NK-92 treated with Interleukin-12 subunit alpha and Interleukin-12 subunit beta, amount 100 ng/mL, for 24 hours (cell line): ENCODE data around the gene TXNRD2.
"Not testable (repeated sequence)": the region's sequence is repeated elsewhere in the genome, so short reads cannot be mapped to it uniquely, and the experiment has no call there.

Experiments
- DNase-seq: peaks from one replicate; lab custom pipeline; 2025; lab: John Stamatoyannopoulos, UW

TXNRD2 gene

DNA sequence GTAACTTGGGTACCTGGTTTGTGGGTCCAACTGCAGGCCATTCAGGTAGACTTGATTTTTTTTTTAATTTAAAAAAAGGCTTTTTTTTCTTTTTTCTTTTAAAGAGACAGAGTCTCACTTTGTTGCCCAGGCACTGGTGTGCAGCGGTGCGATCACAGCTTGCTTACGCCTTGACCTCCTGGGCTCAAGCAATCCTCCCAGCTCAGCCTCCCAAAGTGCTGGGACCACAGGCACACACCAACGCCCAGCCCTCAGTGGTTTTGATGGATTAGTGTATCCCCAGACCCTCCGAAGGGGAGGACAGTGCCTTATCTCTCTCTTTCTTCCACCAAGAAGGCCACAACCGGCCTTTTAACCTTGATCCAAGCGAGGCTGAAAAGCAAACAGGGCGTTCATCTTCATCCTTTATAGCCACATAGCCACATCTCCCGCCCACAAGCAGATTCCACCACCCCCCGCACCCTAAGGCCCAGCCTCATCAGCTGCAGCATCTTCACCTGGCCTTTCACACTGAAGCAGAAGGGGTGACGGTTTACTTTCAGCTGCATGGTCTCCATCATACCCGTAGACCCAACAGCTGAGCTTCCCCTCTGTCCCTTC, 17.6 kb downstream of the TXNRD2 start:
- DNase-seq: no peak

DNA sequence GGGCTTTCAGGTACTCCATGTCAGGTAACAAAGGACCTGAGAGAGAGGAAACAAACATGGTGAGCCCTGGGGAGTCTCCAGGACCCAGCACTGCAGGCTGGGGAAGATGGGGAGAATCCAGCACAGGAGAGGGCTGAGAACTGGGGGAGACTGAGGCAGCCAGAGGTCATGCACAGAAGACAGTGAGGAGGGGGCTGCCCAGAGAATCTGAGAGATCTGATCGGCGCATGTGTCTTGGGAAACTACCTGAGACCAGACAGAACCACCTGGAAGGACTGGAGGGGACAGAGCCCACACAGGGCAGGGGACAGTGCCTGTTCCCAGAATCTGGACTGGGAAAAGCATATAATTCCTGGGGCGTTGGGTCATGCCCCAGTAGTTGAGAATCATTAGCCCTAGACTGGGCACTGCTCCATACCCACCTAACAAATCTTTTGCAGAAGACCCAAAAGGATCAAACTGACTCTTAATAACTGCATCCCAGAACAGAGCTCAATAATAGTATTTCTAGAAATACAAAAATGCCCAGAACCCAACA, 20.0 kb downstream of the TXNRD2 start:
- DNase-seq: no peak

DNA sequence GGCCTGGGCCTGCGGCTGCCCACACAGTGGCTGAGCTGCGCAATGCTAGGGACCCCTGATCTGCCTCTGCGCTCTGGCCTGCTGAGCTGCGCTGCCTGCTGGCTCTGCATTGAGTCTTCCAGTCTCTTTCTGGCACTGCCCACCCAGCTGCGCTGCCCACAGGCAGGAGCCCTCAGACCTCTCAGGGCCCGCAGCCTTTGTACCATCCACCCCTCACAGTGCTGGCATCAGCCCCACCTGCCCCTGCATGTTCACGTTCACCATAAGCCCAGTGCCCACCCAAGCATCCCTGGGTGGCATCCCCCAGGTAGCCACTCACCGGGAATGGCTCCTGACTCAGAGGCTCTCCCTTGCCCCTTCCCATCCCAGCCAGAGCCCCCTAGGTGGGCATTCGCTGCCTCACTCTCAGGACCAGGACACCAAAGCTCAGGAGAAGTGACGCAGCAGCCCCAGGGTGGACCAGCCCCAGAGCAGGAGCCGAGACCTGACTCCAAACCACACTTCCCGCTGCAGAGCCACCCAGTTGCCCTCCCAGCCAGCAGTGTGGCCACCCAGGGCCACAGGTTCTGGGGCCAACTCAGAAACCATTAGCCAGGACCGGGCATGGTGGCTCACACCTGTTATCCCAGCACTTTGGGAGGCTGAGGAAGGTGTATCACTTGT, 21.8 kb downstream of the TXNRD2 start:
- no peak for DNase-seq

DNA sequence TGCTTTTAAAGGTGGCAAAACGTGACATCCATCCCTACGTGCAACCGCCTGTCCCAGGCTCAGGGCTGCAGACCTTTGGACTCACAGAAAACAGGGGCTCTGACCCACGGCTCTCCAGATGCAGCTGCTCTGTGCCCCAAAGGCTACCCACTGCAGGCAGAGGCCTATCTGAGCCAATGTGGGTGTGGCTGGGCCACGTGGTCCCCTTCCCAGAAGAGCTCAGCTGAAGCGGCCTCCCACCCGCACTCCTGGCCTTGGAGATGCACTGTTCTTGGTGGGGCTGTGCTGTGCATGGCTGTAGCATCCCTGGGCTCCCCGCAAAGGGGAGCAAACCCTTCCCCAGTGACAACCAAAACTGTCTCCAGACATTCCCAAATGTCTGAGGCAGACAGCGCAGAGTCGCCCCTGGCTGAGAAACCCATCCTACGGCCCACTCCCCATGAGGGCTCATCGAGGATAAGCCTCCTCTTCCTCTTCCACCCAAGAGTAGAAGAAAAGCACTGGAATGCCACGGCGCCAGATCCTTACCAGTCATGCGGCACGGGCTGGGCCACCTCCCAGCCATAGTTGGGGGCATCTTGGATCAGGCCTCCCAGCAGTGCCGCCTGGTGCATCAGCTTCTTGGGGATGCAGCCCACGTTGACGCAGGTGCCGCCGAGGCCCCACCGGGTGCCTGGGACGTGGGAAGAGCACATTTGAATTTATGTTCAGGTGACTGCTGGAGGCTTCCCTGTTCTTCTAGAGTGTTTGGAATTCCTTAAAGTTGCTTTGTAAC, 23.1 kb downstream of the TXNRD2 start:
- no peak for DNase-seq

DNA sequence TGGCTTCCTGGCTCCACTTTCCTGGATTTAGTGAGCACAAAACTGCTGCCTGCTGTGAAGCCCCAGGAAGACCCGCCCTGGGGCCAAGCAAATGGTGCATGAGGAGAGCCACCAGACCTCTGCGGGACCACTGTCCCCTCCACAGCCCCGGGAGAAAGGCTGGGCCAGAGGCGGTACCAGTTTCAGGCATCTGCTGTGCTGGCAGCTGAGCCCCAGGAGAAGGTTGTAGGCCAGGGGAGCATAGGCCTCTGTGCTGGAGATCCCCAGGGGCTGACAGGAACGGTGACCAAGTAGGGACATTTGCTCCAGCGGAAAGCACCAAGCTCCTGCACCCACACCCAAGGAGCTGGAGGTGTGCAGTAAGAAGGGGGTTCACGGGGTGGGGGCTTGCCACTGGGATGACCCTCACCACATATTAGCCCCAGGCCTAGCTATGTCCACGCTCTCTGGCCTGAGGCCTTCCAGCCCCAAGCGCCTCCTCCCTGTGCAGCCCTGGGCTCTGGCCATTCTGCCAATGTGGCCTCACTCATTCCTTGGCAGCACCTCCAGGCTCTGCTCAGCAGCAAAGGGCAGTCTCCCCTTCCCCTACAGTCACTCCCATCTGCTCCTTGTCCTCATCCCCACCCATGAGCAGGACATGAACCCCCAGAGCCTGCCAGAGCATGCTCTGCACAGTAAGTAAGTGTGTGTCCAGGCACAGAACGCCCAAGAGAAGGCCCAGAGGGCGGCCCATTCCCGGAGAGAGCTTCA, 24.1 kb downstream of the TXNRD2 start:
- DNase-seq: no peak

DNA sequence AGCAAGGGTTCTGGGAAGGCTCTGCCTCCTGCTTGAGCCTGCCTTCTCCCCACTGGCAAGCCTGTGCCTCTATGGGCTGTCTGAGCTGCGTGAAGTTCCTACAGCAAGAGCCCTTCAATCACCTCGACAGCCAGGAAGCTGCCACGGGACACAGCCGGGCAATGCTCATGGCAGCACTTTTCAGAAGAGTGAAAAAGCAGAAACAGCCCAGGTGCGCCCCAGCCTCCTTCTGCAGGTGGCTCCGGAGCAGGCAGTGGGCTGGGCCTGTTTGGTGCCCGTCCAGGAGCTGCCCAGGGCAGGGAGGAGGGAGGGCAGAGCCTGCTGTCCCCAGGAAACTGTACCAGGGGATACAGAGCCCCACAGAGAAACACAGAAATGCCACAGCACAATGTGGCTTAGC, 24.7 kb downstream of the TXNRD2 start:
- DNase-seq: no peak

DNA sequence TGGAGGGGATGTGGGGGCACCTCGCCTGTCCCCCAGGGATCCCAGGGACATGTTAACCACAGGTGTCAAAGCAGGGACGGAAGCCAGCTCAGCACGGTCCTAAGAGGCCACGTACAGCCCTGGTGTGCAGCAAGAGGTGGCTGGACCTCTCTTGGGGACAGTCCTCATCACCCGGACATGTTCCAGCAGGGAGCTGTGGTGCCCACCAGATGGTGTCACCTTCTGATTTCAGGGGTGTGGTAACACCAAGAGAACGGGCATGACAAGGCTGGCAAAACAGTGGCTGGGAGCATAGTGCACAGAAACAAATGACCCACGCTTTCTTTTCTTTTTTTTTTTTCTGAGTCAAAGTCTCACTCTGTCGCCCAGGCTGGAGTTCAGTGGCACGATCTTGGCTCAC, 25.6 kb downstream of the TXNRD2 start:
- no peak for DNase-seq

DNA sequence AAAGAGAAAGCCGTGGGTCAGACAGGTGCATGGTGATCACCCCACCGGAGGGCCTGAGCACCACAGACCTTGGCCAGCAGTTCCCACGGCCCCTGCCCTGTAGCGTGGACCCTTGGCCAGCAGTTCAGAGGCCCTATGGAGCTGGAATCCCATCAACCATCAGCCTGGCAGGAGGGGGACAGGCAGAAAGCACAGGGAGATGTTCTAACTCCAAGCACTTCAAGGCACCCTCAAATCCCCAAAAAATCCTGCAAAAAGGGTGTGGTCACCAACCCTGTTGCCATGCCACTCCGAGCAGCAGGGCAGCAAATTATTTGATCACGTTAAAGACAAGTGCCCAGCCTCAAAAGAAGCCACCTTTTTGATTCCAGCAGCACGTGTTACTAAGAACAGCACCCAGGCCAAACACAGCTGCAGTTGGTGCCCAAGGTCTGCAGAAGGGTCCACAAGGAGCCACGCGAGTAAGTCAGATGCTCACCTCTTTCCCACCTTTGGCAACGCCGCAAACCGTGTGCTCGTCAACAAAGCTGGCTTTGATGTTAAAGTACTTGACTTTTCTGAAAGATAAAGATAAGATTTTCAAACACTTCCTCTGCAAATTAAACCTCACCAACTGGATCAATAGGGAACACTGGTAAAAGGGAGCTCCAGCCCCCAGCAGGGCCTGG, 26.2 kb downstream of the TXNRD2 start:
- DNase-seq: no peak

DNA sequence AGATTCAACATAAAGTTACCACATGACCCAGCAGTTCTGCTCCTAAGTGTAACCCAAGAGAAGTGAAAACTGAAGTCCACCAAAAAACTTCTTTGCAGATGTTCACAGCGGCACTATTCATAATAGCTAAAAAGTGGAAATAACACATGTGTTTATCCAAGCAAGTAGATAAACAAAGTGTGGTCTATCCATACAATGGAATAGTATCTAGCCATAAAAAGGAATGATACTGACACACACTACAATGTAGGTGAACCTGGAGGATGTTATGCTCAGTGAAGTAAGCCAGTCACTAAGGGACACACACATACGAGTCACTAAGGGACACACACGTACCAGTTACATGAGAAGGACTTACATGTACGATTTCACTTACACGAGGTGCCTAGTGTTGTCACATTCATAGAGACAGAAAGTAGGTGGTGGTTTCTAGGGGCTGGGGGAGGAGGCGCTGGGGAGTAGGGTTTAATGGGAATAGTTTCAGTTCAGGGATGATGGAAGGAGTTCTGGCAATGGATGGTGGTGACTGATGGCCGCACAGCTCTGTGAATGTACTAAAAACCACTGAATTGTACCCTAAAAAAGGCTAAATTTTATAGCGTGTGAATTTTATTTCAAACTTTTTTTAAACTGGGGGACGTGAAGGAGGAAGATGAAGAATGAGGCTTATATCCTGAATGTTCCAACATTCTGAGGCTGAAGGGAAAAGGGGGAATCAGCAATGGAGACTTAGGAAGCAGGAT, 27.2 kb downstream of the TXNRD2 start:
- no peak for DNase-seq

DNA sequence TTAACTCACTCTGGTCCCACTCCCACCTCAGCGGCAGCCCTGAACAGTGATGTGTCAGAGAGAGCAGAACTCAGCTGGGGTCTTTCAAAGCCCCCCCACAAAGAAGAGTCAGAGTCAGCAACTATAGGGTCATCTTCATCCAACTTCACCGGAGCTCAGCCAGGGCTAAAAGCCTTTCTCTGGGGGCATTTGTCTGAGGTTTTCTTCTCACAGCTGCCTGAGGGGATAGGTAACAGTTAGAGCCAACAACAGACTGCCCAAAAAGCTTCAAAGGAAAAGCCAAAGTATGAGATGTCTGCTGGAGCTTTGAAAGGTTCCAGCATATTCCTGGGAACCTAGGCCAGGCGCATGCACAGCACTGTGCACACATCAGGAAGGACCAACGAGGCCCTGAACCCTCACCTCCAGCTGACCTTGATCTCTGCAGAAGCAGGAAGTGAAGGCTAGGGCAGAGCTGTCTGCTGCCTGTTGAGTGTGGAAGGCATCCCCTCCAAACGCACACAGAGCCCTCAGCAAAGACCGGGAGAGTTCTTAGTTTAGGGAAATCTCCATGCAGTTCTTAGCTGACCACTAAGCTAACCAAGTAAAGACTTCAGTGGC, 28.2 kb downstream of the TXNRD2 start:
- no peak for DNase-seq

DNA sequence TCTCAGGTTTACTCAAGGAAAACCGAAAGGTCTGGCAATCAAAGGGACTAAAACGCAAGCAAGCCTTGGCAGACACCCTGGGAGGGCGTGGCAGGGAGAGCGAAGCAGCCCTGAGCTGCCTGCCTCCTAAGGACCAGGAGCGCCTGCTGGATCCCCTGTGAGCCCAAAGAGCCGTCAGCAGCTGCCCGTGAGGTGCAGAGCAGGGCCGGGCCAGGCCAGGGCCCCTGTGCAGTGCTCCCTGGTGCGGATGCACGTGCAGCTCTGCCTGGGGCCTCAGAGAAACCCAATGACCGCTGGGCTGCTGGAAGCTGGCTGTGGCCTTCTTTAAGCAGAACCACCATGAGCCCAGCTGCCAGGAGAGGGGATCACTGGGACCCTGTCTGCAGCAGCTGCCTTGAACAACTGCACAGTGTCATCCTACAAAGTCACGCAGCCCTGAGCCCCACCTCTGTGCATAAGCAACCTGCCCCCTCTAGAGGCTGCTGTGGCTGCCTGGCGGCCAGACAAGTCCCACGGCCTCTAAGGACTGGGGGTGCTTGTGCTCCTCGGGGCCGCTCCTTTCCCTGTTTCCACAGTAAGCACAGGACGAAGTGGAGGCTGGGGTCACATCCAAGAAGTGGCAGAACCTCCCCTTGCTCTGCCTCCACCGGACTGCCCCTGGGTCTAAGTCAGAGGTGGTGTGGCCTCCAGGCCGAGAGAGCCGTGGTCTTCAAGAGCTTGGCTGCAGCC, 29.2 kb downstream of the TXNRD2 start:
- DNase-seq: no peak

DNA sequence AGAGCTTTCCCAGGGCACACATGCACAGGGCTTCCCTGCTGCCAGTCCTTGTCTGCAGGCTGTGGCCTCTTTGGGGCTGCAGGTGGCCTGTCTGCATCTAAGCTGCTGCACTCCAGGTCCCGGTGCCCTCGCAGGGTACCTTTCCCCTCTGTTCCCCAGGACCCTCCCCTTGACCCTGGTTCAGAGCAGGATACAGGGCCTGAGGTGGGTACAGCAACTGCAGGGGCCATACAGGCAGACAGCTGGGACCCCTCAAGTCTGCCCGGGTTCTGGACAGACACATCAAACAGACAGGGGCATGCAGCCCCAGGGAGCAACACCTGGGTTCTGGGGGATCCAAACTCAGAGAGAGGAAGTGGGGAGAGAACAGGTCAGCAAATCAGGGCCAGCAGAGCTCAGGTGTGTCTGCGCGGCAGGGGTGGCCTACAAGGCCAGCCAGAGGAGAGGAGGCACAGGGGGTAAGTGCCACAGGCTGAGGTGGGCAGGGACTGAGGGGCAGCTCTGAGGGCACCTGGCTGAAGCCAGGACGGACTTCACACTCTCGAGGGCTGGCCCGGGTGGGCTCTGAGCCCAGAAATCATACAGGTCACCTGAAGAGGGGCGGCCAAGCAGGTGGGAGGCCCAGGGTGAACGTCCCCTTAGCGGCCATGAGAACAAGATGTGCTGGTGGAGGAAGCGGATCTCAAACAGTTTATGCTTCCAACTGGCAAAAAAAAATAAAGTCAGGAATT, 29.9 kb downstream of the TXNRD2 start:
- no peak for DNase-seq

DNA sequence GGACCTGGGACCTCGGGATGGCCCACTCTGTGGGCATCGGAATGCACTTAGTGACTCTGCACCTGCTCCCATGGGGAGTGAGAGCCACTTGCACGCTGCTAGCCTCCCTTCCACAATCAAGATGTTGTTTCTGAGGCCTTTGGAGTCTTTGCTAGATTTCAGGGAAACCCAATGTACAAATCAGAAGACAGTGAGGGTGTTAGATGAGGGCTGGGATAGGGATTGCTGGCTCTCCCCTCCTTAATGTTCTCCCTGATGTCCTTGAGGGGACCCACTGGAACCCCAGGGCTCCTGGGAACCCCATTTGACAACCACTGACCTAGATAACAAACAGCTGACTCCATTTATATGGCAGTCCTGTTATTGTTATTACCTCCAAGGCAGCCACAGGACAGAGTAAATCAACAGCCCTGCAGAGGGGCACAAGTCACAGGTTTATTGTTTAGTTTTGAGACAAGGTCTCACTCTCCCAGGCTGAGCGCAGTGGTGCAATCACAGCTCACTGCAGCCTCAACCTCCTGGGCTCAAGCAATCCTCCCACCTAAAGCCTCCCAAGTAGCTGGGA, 31.4 kb downstream of the TXNRD2 start:
- no peak for DNase-seq

DNA sequence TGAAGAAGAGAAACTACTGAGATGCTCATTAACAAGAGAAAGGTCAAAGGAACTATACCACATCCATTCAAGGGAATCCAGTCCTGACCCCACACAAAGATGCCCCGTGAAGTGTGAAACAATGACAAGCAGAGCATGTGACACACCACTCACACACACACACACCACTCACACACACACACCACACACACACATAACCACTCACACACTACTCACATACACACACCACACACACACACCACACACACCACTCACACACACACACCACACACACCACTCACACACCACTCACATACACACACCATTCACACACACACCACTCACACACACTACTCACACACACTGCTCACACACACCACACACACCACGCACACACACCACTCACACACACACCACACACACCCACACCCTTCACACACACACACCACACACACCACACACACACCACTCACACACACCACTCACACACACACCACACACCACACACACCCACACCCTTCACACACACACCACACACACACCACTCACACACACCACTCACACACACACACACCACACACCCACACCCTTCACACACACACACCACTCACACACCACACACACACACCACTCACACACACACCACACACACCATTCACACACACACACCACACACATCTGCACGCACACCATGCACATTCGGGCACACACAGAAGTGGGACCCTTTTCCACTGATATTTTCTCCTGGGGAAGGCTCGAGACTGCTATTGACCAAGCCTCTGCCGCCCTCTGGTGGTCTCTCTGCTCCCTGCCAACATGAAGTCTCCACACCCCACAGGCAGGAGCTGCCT, 32.1 kb downstream of the TXNRD2 start:
- peak; percentile 29 for DNase-seq

DNA sequence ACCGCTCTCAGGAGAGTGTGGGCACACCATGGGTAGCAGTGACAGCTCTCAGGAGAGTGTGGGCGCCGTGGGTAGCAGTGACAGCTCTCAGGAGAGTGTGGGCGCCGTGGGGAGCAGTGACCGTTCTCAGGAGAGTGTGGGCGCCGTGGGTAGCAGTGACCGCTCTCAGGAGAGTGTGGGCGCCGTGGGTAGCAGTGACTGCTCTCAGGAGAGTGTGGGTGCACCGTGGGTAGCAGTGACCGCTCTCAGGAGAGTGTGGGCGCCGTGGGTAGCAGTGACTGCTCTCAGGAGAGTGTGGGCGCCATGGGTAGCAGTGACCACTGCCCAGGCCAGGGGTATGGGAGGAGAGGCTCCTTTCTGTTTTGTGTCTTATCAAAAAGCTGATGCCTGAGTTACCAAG, 33.7 kb downstream of the TXNRD2 start:
- not testable (repeated sequence) for DNase-seq

DNA sequence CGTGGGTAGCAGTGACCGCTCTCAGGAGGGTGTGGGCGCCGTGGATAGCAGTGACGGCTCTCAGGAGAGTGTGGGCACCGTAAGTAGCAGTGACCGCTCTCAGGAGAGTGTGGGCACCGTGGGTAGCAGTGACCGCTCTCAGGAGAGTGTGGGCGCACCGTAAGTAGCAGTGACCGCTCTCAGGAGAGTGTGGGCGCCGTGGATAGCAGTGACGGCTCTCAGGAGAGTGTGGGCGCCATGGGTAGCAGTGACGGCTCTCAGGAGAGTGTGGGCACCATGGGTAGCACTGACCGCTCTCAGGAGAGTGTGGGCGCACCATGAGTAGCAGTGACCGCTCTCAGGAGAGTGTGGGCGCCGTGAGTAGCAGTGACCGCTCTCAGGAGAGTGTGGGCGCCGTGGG, 34.8 kb downstream of the TXNRD2 start:
- DNase-seq: not testable (repeated sequence)

DNA sequence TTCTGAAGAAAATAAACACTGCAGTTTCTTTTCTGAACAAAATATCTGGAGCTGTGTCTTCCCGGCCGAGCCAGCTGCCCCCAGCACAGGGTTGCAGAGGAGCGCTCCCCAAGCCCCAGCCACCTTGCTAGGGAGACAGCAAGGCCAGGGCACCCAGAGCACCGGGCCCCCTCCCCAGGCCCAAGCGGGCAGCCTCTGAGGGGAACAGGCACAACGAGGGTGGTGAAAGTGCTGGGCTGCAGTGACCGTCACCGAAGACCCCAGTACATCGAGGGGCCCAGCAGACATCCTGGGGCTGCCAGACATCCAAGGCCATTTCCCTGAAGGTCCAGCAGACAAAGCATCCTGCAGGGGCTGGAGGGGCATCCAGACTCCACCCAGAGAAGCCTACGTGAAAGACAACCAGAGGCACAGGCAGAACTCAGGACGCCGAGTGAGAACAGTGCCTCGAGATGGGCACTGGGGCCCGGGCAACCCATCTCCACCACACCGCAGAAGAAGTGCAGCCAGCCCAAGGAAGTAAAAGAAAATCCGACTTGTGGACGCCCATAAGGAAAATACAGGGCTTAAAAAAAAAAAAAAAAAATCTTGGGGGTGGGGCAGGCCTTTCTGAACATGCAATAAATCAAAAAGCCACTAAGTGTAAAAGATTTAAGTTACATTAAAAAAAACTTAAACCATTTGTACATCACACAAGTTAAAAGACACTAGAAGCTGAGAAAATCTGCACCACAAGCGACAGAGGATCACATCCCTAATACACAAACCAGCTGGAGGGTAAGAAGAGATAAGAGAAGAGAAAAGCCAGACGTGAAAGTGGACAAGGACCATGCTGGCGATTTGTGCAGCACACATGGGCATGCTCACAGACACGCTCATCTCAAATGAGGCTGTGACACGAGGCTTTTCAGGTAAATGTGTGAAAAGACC, 36.0 kb downstream of the TXNRD2 start:
- no peak for DNase-seq
